Lower lobe of right lung (tissue), 2 donors: ENCODE measurements around the gene TBPL1. TPM values are rescaled to one million over a fixed set of nuclear protein-coding genes. Genes with fewer than 3 reads are reported as not detected.
"Not testable (repeated sequence)": the region's sequence is repeated elsewhere in the genome, so short reads cannot be mapped to it uniquely, and the experiment has no call there.

ENCODE experiments used
- ATAC-seq, 2 donors: fragments of 200-7000 bp; cut with Tn5 transposase; one replicate each; pipeline ENCODE4 v1.9.1; 2020 to 2022; ENCODE audit warnings: mild to moderate bottlenecking in 2 of 2, moderate library complexity in 2 of 2
- DNase-seq: peaks from one replicate; pipeline ENCODE4 v3.0.0-alpha.2; 2020
- H3K27ac ChIP-seq: fragments of 200-600 bp; one replicate; pipeline ENCODE4 v1.8.0; 2022
- H3K27me3 ChIP-seq: fragments of 200-600 bp; one replicate; pipeline ENCODE4 v1.8.0; 2022; ENCODE audit warnings: low read depth
- H3K36me3 ChIP-seq: fragments of 200-600 bp; one replicate; pipeline ENCODE4 v1.8.0; 2022; ENCODE audit warnings: mild to moderate bottlenecking
- H3K4me1 ChIP-seq: fragments of 200-600 bp; one replicate; pipeline ENCODE4 v1.8.0; 2022
- H3K4me3 ChIP-seq: fragments of 200-600 bp; one replicate; pipeline ENCODE4 v1.8.0; 2022; ENCODE audit warnings: mild to moderate bottlenecking
- H3K9me3 ChIP-seq: fragments of 200-600 bp; one replicate; pipeline ENCODE4 v1.8.0; 2022
- CTCF ChIP-seq: fragments of 200-600 bp; IDR thresholded peaks from one replicate; pipeline ENCODE4 v1.8.0; 2022; ENCODE audit warnings: antibody characterized with exemption, mild to moderate bottlenecking
- intact Hi-C: fragments of 100-400 bp; cut with DNase I; formaldehyde crosslinking; loops from one replicate; pipeline ENCODE4 v1.11.0; 2022
- total RNA-seq: library from RNA; stranded (reverse); fragmentation: NEBNext Ultra II Directional; extraction: Animal tissue kit (Norgen Biotek cat#: 25700); gene quantifications from one replicate; pipeline ENCODE4 v1.2.1, GENCODE V29; 2021
- donor health status: DM: no; HTN: yes; CAD: no; lungs with severe emphysema.

TBPL1 gene
- total RNA-seq, 1 donor from 2014 or later = 21.1 TPM

- no peak for TF ChIP-seq CTCF
- Histone ChIP-seq H3K9me3 (no peaks in the 10 kb centered on the region), H3K27me3 (no peaks in the 10 kb centered on the region), H3K4me3 (no peak overlapping the region), H3K36me3 (no peaks in the 10 kb centered on the region), H3K27ac (no peak overlapping the region), H3K4me1 (peaks cover 4% of the 10 kb centered on the region)
- intact Hi-C loops = loop anchor here (10.0 kb wide), 1 partner anchor 344 kb away; no protein-coding TSS in a partner anchor
- DNase-seq (no peak), ATAC-seq (no peak)
Observed at GRCh38 chr6:133918208-133918930, 34.7 kb upstream of the TBPL1 start.

GRCh38 chr6:133919362-133919761, 33.7 kb upstream of the TBPL1 start:
- no peak for TF ChIP-seq CTCF
- no peak for DNase-seq
- H3K27ac ChIP-seq = no peak overlapping the region
- H3K4me3 ChIP-seq = no peak overlapping the region
- H3K36me3 ChIP-seq = no peaks in the 10 kb centered on the region
- H3K27me3 ChIP-seq = no peaks in the 10 kb centered on the region
- ATAC-seq = no peak
- intact Hi-C loops = loop anchor here (10.0 kb wide), 1 partner anchor 345 kb away; no protein-coding TSS in a partner anchor
- peaks cover 4% of the 10 kb centered on the region for H3K4me1 ChIP-seq
- no peaks in the 10 kb centered on the region for H3K9me3 ChIP-seq

- Histone ChIP-seq H3K4me3 (no peak overlapping the region), H3K4me1 (peaks cover 4% of the 10 kb centered on the region), H3K36me3 (no peaks in the 10 kb centered on the region), H3K27me3 (no peaks in the 10 kb centered on the region), H3K9me3 (no peaks in the 10 kb centered on the region), H3K27ac (no peak overlapping the region)
- ATAC-seq = peak; percentile 71 to 83
- DNase-seq = peak; percentile 72
- TF ChIP-seq CTCF = peak; percentile 81
- intact Hi-C loops = loop anchor here (10.0 kb wide), 1 partner anchor 173 kb away; no protein-coding TSS in a partner anchor
Observed at GRCh38 chr6:133921249-133921859, 31.7 kb upstream of the TBPL1 start.

- Histone ChIP-seq H3K27ac (no peak overlapping the region), H3K9me3 (no peaks in the 10 kb centered on the region), H3K4me1 (no peaks in the 10 kb centered on the region), H3K27me3 (peaks cover 5% of the 10 kb centered on the region), H3K4me3 (no peak overlapping the region), H3K36me3 (no peaks in the 10 kb centered on the region)
- intact Hi-C loops = loop anchor here (10.0 kb wide), 1 partner anchor 171 kb away; no protein-coding TSS in a partner anchor
- peak; percentile 85 for TF ChIP-seq CTCF
- DNase-seq (no peak), ATAC-seq (peak; percentile 91 to 94)
Observed at GRCh38 chr6:133923938-133924593, 29.0 kb upstream of the TBPL1 start.

GRCh38 chr6:133931221-133931620, 21.8 kb upstream of the TBPL1 start:
- H3K4me3 ChIP-seq, ATAC-seq, H3K27ac ChIP-seq, H3K36me3 ChIP-seq, DNase-seq, H3K9me3 ChIP-seq, intact Hi-C loops, H3K4me1 ChIP-seq, H3K27me3 ChIP-seq: not testable (repeated sequence)

- intact Hi-C loops, DNase-seq: not testable (repeated sequence)
Observed at GRCh38 chr6:133936352-133936751, 16.7 kb upstream of the TBPL1 start.

More at GRCh38 chr6:133936352-133936751, 16.7 kb upstream of the TBPL1 start:
- not testable (repeated sequence) for H3K4me3 ChIP-seq, H3K9me3 ChIP-seq, H3K36me3 ChIP-seq, H3K4me1 ChIP-seq, H3K27ac ChIP-seq, H3K27me3 ChIP-seq, ATAC-seq
